Measurements from ENCODE around the gene PLXDC2. TPM values are rescaled to one million over a fixed set of nuclear protein-coding genes. Genes with fewer than 3 reads are reported as not detected.

Gene PLXDC2
- total RNA-seq, 1 experiment from 2014 or later = 0.20 TPM

DNA sequence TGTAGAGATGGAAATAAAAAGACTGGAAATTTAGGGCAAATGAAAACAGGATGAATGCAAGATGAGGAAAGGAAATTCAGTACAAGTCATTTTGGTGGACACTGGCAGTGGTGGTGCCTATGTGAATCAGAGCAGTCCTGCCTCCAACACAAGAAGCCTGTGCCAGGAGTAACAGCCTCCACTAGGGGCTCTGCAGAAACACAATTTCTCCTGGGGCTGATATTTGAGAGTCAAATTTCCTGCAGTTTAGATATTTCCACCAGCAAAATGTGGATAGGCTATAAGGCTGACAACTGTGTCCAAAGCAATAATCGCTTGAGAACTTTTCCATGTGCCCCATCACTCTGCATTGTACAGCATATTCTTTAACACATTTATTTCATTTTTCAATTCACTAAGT is 4.7 kb upstream of the PLXDC2 start:
- RAD21 ChIA-PET (ENCODE audit: low non-redundant PET in 1 of 2, low total read pairs in 2 of 2, uncharacterized antibody in 2 of 2, unreplicated experiment in 2 of 2) = no interaction called here
- CTCF ChIA-PET = no interaction called here
- H3K79me2 ChIP-seq (ENCODE audit: insufficient read depth, low read length) = no peaks in the 10 kb centered on the region
- H3K4me3 ChIP-seq (replicated peaks in 1 of 2; ENCODE audit: low read depth in 1 of 2, low read length in 2 of 2) = no peak overlapping the region
- no peak overlapping the region for H3K27ac ChIP-seq (ENCODE audit: low read depth, low read length)
- no peaks in the 10 kb centered on the region for H3K4me1 ChIP-seq (ENCODE audit: control insufficient read depth in 1 of 2, insufficient read depth in 2 of 2, low read length in 2 of 2)
- ATAC-seq (no peak), DNase-seq (ENCODE audit: low read depth, low spot score) (no peak)
- no peaks in the 10 kb centered on the region for H3K36me3 ChIP-seq (ENCODE audit: control insufficient read depth in 1 of 2, insufficient read depth in 2 of 2, low read length in 2 of 2)
- H3K9me3 ChIP-seq (ENCODE audit: control insufficient read depth in 1 of 2, insufficient read depth in 1 of 2, low read depth in 1 of 2, low read length in 2 of 2) = no peaks in the 10 kb centered on the region; a peak in 1 of 4 replicates
- H3K4me2 ChIP-seq (ENCODE audit: low read length) = no peak overlapping the region
- no peak for TF ChIP-seq CBX3 (IDR thresholded peaks at IDR 0.05; ENCODE audit: low read depth)
- TF ChIP-seq, protein P1, sequence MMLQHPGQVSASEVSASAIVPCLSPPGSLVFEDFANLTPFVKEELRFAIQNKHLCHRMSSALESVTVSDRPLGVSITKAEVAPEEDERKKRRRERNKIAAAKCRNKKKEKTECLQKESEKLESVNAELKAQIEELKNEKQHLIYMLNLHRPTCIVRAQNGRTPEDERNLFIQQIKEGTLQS (IDR thresholded peaks at IDR 0.05) = no peak
- TF ChIP-seq CEBPB (IDR thresholded peaks at IDR 0.05; ENCODE audit: low read depth) = no peak
- no peak for TF ChIP-seq JUND (IDR thresholded peaks at IDR 0.05)
- no peak for TF ChIP-seq FOSL1 (IDR thresholded peaks at IDR 0.05; ENCODE audit: low read depth)
- H3K9me2 ChIP-seq (ENCODE audit: insufficient read depth) = no peaks in the 10 kb centered on the region
- intact Hi-C loops (cut with micrococcal nuclease) = loop anchor here (10.0 kb wide), 1 partner anchor 953 kb away; no protein-coding TSS in a partner anchor
- no peak overlapping the region for H2AFZ ChIP-seq (ENCODE audit: low read depth, low read length, poor library complexity, severe bottlenecking)
- no peak overlapping the region for H3K9ac ChIP-seq (ENCODE audit: low read length)
- no peaks in the 10 kb centered on the region for H4K20me1 ChIP-seq (ENCODE audit: insufficient read depth)
- no TSS peak for BruUV-seq (replicated peaks)
- POLR2A ChIA-PET = no interaction called here
- H3K27me3 ChIP-seq (ENCODE audit: insufficient read depth, low read length) = no peaks in the 10 kb centered on the region

DNA sequence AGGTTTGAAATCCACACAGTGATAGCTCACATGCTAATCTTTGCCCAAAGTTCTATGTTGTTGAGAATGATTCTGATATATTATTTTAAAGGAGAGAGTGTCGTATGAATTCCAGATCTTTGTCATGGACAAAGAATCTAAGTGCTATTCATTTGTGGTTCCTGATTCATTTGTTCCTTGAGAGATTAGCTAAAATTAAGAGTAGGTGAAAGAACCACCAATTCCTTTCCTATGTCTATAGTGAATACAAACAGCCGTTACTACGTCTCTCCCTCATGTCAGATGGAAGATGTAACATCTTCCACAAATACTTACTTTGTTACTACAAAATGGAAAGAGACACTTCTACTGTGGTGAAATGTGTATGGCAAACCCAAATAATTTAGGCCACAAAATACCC is 3.3 kb upstream of the PLXDC2 start:
- no peaks in the 10 kb centered on the region for H3K4me1 ChIP-seq (ENCODE audit: control insufficient read depth in 1 of 2, insufficient read depth in 2 of 2, low read length in 2 of 2)
- no peak overlapping the region for H3K4me3 ChIP-seq (replicated peaks in 1 of 2; ENCODE audit: low read depth in 1 of 2, low read length in 2 of 2)
- H4K20me1 ChIP-seq (ENCODE audit: insufficient read depth) = no peaks in the 10 kb centered on the region
- no peak overlapping the region for H2AFZ ChIP-seq (ENCODE audit: low read depth, low read length, poor library complexity, severe bottlenecking)
- ATAC-seq (no peak), DNase-seq (ENCODE audit: low read depth, low spot score) (no peak)
- no peaks in the 10 kb centered on the region for H3K36me3 ChIP-seq (ENCODE audit: control insufficient read depth in 1 of 2, insufficient read depth in 2 of 2, low read length in 2 of 2)
- CTCF ChIA-PET = no interaction called here
- no TSS peak for BruUV-seq (replicated peaks)
- no peak overlapping the region for H3K9ac ChIP-seq (ENCODE audit: low read length)
- H3K9me3 ChIP-seq (ENCODE audit: control insufficient read depth in 1 of 2, insufficient read depth in 1 of 2, low read depth in 1 of 2, low read length in 2 of 2) = no peaks in the 10 kb centered on the region; a peak in 1 of 4 replicates
- H3K79me2 ChIP-seq (ENCODE audit: insufficient read depth, low read length) = no peaks in the 10 kb centered on the region
- POLR2A ChIA-PET = no interaction called here
- no peaks in the 10 kb centered on the region for H3K9me2 ChIP-seq (ENCODE audit: insufficient read depth)
- H3K27ac ChIP-seq (ENCODE audit: low read depth, low read length) = no peak overlapping the region
- no peaks in the 10 kb centered on the region for H3K27me3 ChIP-seq (ENCODE audit: insufficient read depth, low read length)
- intact Hi-C loops (cut with micrococcal nuclease) = loop anchor here (10.0 kb wide), 1 partner anchor 952 kb away; no protein-coding TSS in a partner anchor
- RAD21 ChIA-PET (ENCODE audit: low non-redundant PET in 1 of 2, low total read pairs in 2 of 2, uncharacterized antibody in 2 of 2, unreplicated experiment in 2 of 2) = no interaction called here
- no peak overlapping the region for H3K4me2 ChIP-seq (ENCODE audit: low read length)
- TF ChIP-seq, protein P2, sequence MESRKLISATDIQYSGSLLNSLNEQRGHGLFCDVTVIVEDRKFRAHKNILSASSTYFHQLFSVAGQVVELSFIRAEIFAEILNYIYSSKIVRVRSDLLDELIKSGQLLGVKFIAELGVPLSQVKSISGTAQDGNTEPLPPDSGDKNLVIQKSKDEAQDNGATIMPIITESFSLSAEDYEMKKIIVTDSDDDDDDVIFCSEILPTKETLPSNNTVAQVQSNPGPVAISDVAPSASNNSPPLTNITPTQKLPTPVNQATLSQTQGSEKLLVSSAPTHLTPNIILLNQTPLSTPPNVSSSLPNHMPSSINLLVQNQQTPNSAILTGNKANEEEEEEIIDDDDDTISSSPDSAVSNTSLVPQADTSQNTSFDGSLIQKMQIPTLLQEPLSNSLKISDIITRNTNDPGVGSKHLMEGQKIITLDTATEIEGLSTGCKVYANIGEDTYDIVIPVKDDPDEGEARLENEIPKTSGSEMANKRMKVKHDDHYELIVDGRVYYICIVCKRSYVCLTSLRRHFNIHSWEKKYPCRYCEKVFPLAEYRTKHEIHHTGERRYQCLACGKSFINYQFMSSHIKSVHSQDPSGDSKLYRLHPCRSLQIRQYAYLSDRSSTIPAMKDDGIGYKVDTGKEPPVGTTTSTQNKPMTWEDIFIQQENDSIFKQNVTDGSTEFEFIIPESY (IDR thresholded peaks at IDR 0.05; ENCODE audit: extremely low read depth, insufficient replicate concordance, low read length) = no peak
- TF ChIP-seq POLR2AphosphoS5 (IDR thresholded peaks at IDR 0.05; ENCODE audit: low read depth, low read length) (no peak), CBX3 (IDR thresholded peaks at IDR 0.05; ENCODE audit: low read depth) (no peak), JUND (IDR thresholded peaks at IDR 0.05) (no peak), RAD21 (IDR thresholded peaks at IDR 0.05; ENCODE audit: low read depth) (no peak), FOSL1 (IDR thresholded peaks at IDR 0.05; ENCODE audit: low read depth) (no peak), SRF (IDR thresholded peaks at IDR 0.05; ENCODE audit: low read depth) (no peak), EZH2 (IDR thresholded peaks at IDR 0.05) (no peak), EZH2phosphoT487 (IDR thresholded peaks at IDR 0.05; ENCODE audit: borderline replicate concordance) (no peak), TCF7L2 (IDR thresholded peaks at IDR 0.05; ENCODE audit: borderline replicate concordance, extremely low read depth, insufficient read depth, insufficient read length) (no peak), ZNF274 (IDR thresholded peaks at IDR 0.05; ENCODE audit: low read depth, low read length) (no peak), ELF1 (IDR thresholded peaks at IDR 0.05; ENCODE audit: borderline replicate concordance, low read depth) (no peak), YY1 (IDR thresholded peaks at IDR 0.05; ENCODE audit: extremely low read depth, insufficient replicate concordance, low read depth, low read length) (no peak), ZFX (IDR thresholded peaks at IDR 0.05) (no peak), SP1 (IDR thresholded peaks at IDR 0.05; ENCODE audit: low read depth) (no peak)
- TF ChIP-seq, protein P3, sequence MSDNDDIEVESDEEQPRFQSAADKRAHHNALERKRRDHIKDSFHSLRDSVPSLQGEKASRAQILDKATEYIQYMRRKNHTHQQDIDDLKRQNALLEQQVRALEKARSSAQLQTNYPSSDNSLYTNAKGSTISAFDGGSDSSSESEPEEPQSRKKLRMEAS (IDR thresholded peaks at IDR 0.05) = no peak
- TF ChIP-seq, protein P1 (IDR thresholded peaks at IDR 0.05) = no peak

All from HCT116 (cell line).